Measurements from ENCODE around the gene LBR. TPM values are rescaled to one million over a fixed set of nuclear protein-coding genes. Genes with fewer than 3 reads are reported as not detected.

LBR gene
- total RNA-seq, 3 donors from 2014 or later = 20.3 to 36.1 (median 29.6) TPM

GRCh38 chr1:225374996-225375395 is 52.8 kb downstream of the LBR start:
- no peaks in the 10 kb centered on the region for H3K9me3 ChIP-seq
- no peaks in the 10 kb centered on the region for H3K4me1 ChIP-seq
- intact Hi-C loops (cut with DNase I; ENCODE audit: low total_unique reads) = no loop called here
- no peaks in the 10 kb centered on the region for H3K36me3 ChIP-seq
- no peak for DNase-seq (ENCODE audit: low spot score in 2 of 2)
- H3K4me3 ChIP-seq = no peak overlapping the region
- H3K27me3 ChIP-seq = no peaks in the 10 kb centered on the region
- no peak overlapping the region for H3K27ac ChIP-seq
- no peak for TF ChIP-seq POLR2A (IDR thresholded peaks at IDR 0.05)
- no peak for TF ChIP-seq POLR2AphosphoS5 (IDR thresholded peaks at IDR 0.05)
- TF ChIP-seq CTCF (IDR thresholded peaks at IDR 0.05) = no peak

- no peaks in the 10 kb centered on the region for H3K36me3 ChIP-seq
- TF ChIP-seq POLR2AphosphoS5 (IDR thresholded peaks at IDR 0.05) = no peak
- TF ChIP-seq CTCF (IDR thresholded peaks at IDR 0.05) = no peak
- TF ChIP-seq POLR2A (IDR thresholded peaks at IDR 0.05) = no peak
- H3K4me3 ChIP-seq = no peak overlapping the region
- no peak overlapping the region for H3K27ac ChIP-seq
- H3K9me3 ChIP-seq = no peaks in the 10 kb centered on the region
- no peaks in the 10 kb centered on the region for H3K4me1 ChIP-seq
- no peaks in the 10 kb centered on the region for H3K27me3 ChIP-seq
- intact Hi-C loops (cut with DNase I; ENCODE audit: low total_unique reads) = no loop called here
- DNase-seq (ENCODE audit: low spot score in 2 of 2) = no peak
Measured at GRCh38 chr1:225373155-225373554, 54.7 kb downstream of the LBR start.

- Histone ChIP-seq H3K27me3 (no peaks in the 10 kb centered on the region), H3K27ac (no peak overlapping the region), H3K4me1 (no peaks in the 10 kb centered on the region), H3K36me3 (no peaks in the 10 kb centered on the region), H3K4me3 (no peak overlapping the region), H3K9me3 (no peaks in the 10 kb centered on the region)
- DNase-seq (ENCODE audit: low spot score in 2 of 2) = no peak
- TF ChIP-seq POLR2A (IDR thresholded peaks at IDR 0.05) = no peak
- no peak for TF ChIP-seq POLR2AphosphoS5 (IDR thresholded peaks at IDR 0.05)
- no peak for TF ChIP-seq CTCF (IDR thresholded peaks at IDR 0.05)
- intact Hi-C loops (cut with DNase I; ENCODE audit: low total_unique reads) = no loop called here
Measured at GRCh38 chr1:225371366-225372010, 56.4 kb downstream of the LBR start.

GRCh38 chr1:225368036-225368552 is 59.7 kb downstream of the LBR start:
- no peak overlapping the region for H3K27ac ChIP-seq
- no peaks in the 10 kb centered on the region for H3K9me3 ChIP-seq
- TF ChIP-seq POLR2A (IDR thresholded peaks at IDR 0.05) (no peak), CTCF (IDR thresholded peaks at IDR 0.05) (no peak), POLR2AphosphoS5 (IDR thresholded peaks at IDR 0.05) (no peak)
- H3K4me1 ChIP-seq = no peaks in the 10 kb centered on the region
- DNase-seq (ENCODE audit: low spot score in 2 of 2) = no peak
- no peaks in the 10 kb centered on the region for H3K36me3 ChIP-seq
- intact Hi-C loops (cut with DNase I; ENCODE audit: low total_unique reads) = no loop called here
- no peak overlapping the region for H3K4me3 ChIP-seq
- no peaks in the 10 kb centered on the region for H3K27me3 ChIP-seq

GRCh38 chr1:225366552-225366951 is 61.3 kb downstream of the LBR start:
- H3K9me3 ChIP-seq = no peaks in the 10 kb centered on the region
- no peak for TF ChIP-seq CTCF (IDR thresholded peaks at IDR 0.05)
- DNase-seq (ENCODE audit: low spot score in 2 of 2) = no peak
- no peak overlapping the region for H3K27ac ChIP-seq
- H3K27me3 ChIP-seq = no peaks in the 10 kb centered on the region
- no peaks in the 10 kb centered on the region for H3K4me1 ChIP-seq
- intact Hi-C loops (cut with DNase I; ENCODE audit: low total_unique reads) = no loop called here
- H3K36me3 ChIP-seq = no peaks in the 10 kb centered on the region
- H3K4me3 ChIP-seq = no peak overlapping the region
